ENCODE data around the gene UBTD1.

DNA sequence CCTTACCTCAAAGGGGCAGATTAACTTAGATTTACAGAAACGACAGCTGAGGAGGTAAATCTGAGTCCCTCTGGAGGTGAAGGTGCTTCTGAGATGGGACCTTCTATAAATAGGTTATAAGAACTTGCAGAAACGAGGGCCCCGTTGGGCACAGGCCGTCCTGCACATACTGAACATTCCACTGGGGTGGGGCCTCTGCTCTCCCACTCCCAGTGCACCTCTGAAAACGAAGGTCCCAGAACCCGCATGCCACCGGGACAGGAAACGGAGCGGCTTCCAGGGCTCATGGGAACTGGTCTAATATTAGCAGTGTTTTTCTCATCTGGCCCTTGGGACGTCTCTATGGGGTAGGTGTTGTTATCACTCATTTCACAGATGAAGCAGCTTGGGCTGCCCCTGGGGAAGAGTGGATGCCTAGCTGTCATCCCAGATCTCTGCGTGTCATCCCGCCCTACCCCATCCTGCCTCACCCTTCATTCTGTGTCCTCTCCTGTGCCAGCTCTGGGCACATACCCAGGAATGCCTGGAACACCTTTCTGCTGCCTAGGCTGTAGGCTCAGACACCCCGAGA, 110.4 kb downstream of the UBTD1 start:
- no peak for TF ChIP-seq GATA2 (IDR thresholded peaks at IDR 0.05; ENCODE audit: low read depth, low read length)
- TF ChIP-seq GATA3 (IDR thresholded peaks at IDR 0.05; ENCODE audit: low read depth, low read length) = no peak

Data from SH-SY5Y (cell line).